GM12878 (cell line): ENCODE data around the gene TBC1D23. TPM values are rescaled to one million over a fixed set of nuclear protein-coding genes. Genes with fewer than 3 reads are reported as not detected.

Experiments used
- ATAC-seq: fragments of 200-7000 bp; cut with Tn5 transposase; 3 replicates; pipeline ENCODE4 v1.9.1; 2020; ENCODE audit warnings: mild to moderate bottlenecking, moderate library complexity
- BruUV-seq: library from RNA; stranded (reverse); fragments of 400-500 nt; replicated peaks from 2 replicates; lab custom pipeline; 2021; lab: Mats Ljungman, UMichigan
- CTCF ChIA-PET: fragments of 300-600 bp; sonication (Branson Sonifier 250); formaldehyde crosslinking; extraction: SDS; loops from one replicate; lab custom pipeline; 2021; ENCODE audit warnings: inconsistent platforms; lab: Yijun Ruan, JAX
- POLR2A ChIA-PET: fragments of 350-600 bp; formaldehyde crosslinking; extraction: SDS; loops from one replicate; lab custom pipeline; 2021; ENCODE audit warnings: inconsistent platforms; lab: Charles Lee
- RAD21 ChIA-PET: fragments of 300-600 bp; sonication (Branson Sonifier 250); formaldehyde crosslinking; loops from one replicate; lab custom pipeline; 2023; ENCODE audit warnings: antibody characterized with exemption; ENCODE audit not compliant: unreplicated experiment; lab: Charles Lee
- SMC1A ChIA-PET: fragments of 300-600 bp; sonication (Branson Sonifier 250); formaldehyde crosslinking; loops from one replicate; lab custom pipeline; 2023; ENCODE audit not compliant: unreplicated experiment, uncharacterized antibody; lab: Charles Lee
- DNase-seq: peaks from one replicate; pipeline ENCODE4 v3.0.0-alpha.2; 2011; ENCODE audit warnings: low read depth, low spot score
- FAIRE-seq: peaks from 3 replicates; lab custom pipeline; 2011; peaks lifted over from hg19 to GRCh38; lab: Jason Lieb, UNC
- H2AFZ ChIP-seq: 2 replicates; pipeline ENCODE4 v1.6.0; 2011; ENCODE audit warnings: low read depth, low read length, control low read depth; ENCODE audit not compliant: control insufficient read depth
- H3K27ac ChIP-seq: 2 replicates; pipeline ENCODE4 v1.5.1; 2011; ENCODE audit warnings: control low read depth; ENCODE audit not compliant: control insufficient read depth, insufficient read depth
- H3K27me3 ChIP-seq, 2 experiments: replicated peaks in 1 of 2; 2 replicates each; pipeline versions ENCODE4 v1.6.0 to v1.6.1; 2011; ENCODE audit warnings: low read length in 1 of 2; ENCODE audit not compliant: control insufficient read depth in 2 of 2, insufficient read depth in 2 of 2
- H3K36me3 ChIP-seq, 2 experiments: 2 replicates each; pipeline ENCODE4 v1.5.1; 2011; ENCODE audit warnings: low read length in 1 of 2; ENCODE audit not compliant: control insufficient read depth in 2 of 2, insufficient read depth in 2 of 2
- H3K4me1 ChIP-seq: 2 replicates; pipeline ENCODE4 v1.6.1; 2011; ENCODE audit warnings: mild to moderate bottlenecking, low read length, moderate library complexity, mixed read lengths; ENCODE audit not compliant: control insufficient read depth, insufficient read depth
- H3K4me2 ChIP-seq: 2 replicates; pipeline ENCODE4 v1.6.0; 2011; ENCODE audit warnings: control low read depth; ENCODE audit not compliant: control insufficient read depth, insufficient read depth
- H3K4me3 ChIP-seq: fragments of 200-600 bp; sonication (generic); 2 replicates; pipeline ENCODE4 v1.5.1; 2016
- H3K79me2 ChIP-seq: 2 replicates; pipeline ENCODE4 v1.6.0; 2011; ENCODE audit warnings: low read length; ENCODE audit not compliant: control insufficient read depth, insufficient read depth
- H3K9ac ChIP-seq: 2 replicates; pipeline ENCODE4 v1.8.0; 2011; ENCODE audit warnings: low read length, control low read depth, mixed read lengths; ENCODE audit not compliant: control insufficient read depth, insufficient read depth
- H3K9me3 ChIP-seq: replicated peaks from 3 replicates; pipeline ENCODE4 v1.5.1; 2011; ENCODE audit warnings: mild to moderate bottlenecking, low read length; ENCODE audit not compliant: control insufficient read depth, insufficient read depth
- H4K20me1 ChIP-seq: 2 replicates; pipeline ENCODE4 v1.6.0; 2011; ENCODE audit not compliant: control insufficient read depth, insufficient read depth
- MTA2 ChIP-seq: fragments of 450-650 bp; IDR thresholded peaks from 2 replicates; pipeline ENCODE4 v1.6.1; 2016; ENCODE audit warnings: low read depth, mild to moderate bottlenecking, moderate library complexity
- MXI1 ChIP-seq: fragments of 150-350 bp; IDR thresholded peaks from 2 replicates; pipeline ENCODE4 v1.6.1; 2011; ENCODE audit warnings: low read depth, mild to moderate bottlenecking, inconsistent platforms, low read length, improper control_type of control experiment
- NR2F1 ChIP-seq: fragments of 450-650 bp; conservative IDR thresholded peaks from 2 replicates; pipeline ENCODE4 v1.6.1; 2017; ENCODE audit warnings: mild to moderate bottlenecking
- NRF1 ChIP-seq: conservative IDR thresholded peaks from 2 replicates; pipeline ENCODE4 v1.6.1; 2011; ENCODE audit warnings: mild to moderate bottlenecking, low read depth, low read length, improper control_type of control experiment
- POU2F2 ChIP-seq: IDR thresholded peaks from 3 replicates; pipeline ENCODE4 v1.6.1; 2011; ENCODE audit warnings: low read depth, mild to moderate bottlenecking, low read length, borderline replicate concordance
- TBL1XR1 ChIP-seq: IDR thresholded peaks from 2 replicates; pipeline ENCODE4 v1.6.1; 2012; ENCODE audit warnings: low read depth, low read length, improper control_type of control experiment
- TCF12 ChIP-seq: IDR thresholded peaks from 2 replicates; pipeline ENCODE4 v1.6.1; 2011; ENCODE audit warnings: low read depth, mild to moderate bottlenecking, low read length
- in situ Hi-C: fragments of 300-500 bp; cut with MboI; formaldehyde crosslinking; loops from 9 replicates; pipeline ENCODE4 v1.14.3; 2018; ENCODE audit warnings: mixed read lengths
- intact Hi-C: fragments of 100-400 bp; cut with micrococcal nuclease; formaldehyde crosslinking; loops from one replicate; pipeline ENCODE4 v1.14.2; 2022; ENCODE audit not compliant: unreplicated experiment
- polyA plus RNA-seq, 11 experiments: library from polyadenylated mRNA; depleted of rRNA in 4 of 11; unstranded in 6 of 11; stranded (reverse) in 5 of 11; fragments of >200 nt; fragmentation: Nextera tagmentation in 4 of 11; fragmentation: Illumina TruSeq in 1 of 11; extraction: Ambion mirVana in 4 of 11; extraction: Trizol in 1 of 11; gene quantifications; 1 replicate in 1 of 11; 2 replicates in 10 of 11; pipeline versions ENCODE4 v1.2.1 to v1.2.3, GENCODE V29; 2011 to 2016; ENCODE audit warnings: inconsistent platforms in 2 of 11, missing spikeins in 2 of 11, low read depth in 1 of 11
- total RNA-seq, 4 experiments: library from RNA; depleted of rRNA in 3 of 4; stranded (reverse); fragments of >200 nt in 3 of 4; fragmentation: Illumina TruSeq in 1 of 4; extraction: Trizol in 1 of 4; gene quantifications; 2 replicates each; pipeline versions ENCODE4 v1.2.1 to v1.2.3, GENCODE V29; 2013 to 2021
- TF ChIP-seq, protein P1 (sequence below): fragments of 450-650 bp; IDR thresholded peaks from 2 replicates; pipeline ENCODE4 v1.6.1; 2017; ENCODE audit warnings: low read depth, mild to moderate bottlenecking, moderate library complexity
- TF ChIP-seq, protein P2 (sequence below): fragments of 450-650 bp; IDR thresholded peaks from 2 replicates; pipeline ENCODE4 v1.6.1; 2017; ENCODE audit warnings: mild to moderate bottlenecking
- TF ChIP-seq, protein P3 (sequence below): fragments of 150-350 bp; IDR thresholded peaks from 2 replicates; pipeline ENCODE4 v1.6.1; 2016; ENCODE audit warnings: low read depth, low read length
- TF ChIP-seq, protein P4 (sequence below): fragments of 150-350 bp; IDR thresholded peaks from 2 replicates; pipeline ENCODE4 v1.6.1; 2014; ENCODE audit warnings: mild to moderate bottlenecking, low read depth, low read length
- TF ChIP-seq, protein P5 (sequence below): IDR thresholded peaks from 2 replicates; pipeline ENCODE4 v1.6.1; 2012; ENCODE audit warnings: low read depth, low read length, improper control_type of control experiment

The TBC1D23 gene
- total and polyA plus RNA-seq, 10 of the 15 experiments (the other 5 are each of a cell fraction or from before 2014, with no cell fraction given), result 8.2 to 23.2 (median 16.6) TPM

DNA sequence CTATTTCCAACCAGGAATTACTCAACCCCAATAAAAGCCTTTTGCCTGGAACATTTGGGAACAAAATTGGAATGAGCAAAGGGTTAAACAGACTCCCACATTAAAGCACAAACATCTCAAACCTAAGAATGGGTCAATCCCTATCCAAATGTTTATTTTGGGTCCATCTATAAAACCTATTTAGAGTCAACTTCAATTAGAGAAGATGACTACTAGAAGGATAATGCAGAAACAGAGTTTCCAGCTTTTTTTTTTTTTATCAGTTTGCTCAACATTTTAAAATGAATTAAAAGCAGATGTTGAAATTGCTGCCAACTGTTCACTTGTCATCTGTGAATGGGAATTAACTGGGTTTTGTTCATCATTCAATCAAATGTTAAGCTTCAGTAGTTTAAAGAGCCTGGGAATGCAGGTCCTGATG, 4.1 kb upstream of the TBC1D23 start:
- no peak for DNase-seq
- RAD21 ChIA-PET, result interaction anchor here (0.9 to 3.6 kb wide), 5 partner anchors 188 to 434 kb away, joined by 4 to 62 read pairs (median 5); no protein-coding TSS in a partner anchor
- Histone ChIP-seq H3K4me2 (no peak overlapping the region), H2AFZ (no peak overlapping the region), H3K9ac (no peak overlapping the region), H3K27ac (no peak overlapping the region), H3K9me3 (no peaks in the 10 kb centered on the region), H3K79me2 (peaks cover 9% of the 10 kb centered on the region), H3K4me1 (no peaks in the 10 kb centered on the region), H3K36me3 (no peaks in the 10 kb centered on the region), H3K4me3 (no peak overlapping the region), H4K20me1 (no peaks in the 10 kb centered on the region), H3K27me3 (no peaks in the 10 kb centered on the region)
- intact Hi-C loops, result no loop called here
- in situ Hi-C loops, result no loop called here
- no TSS peak for BruUV-seq
- TF ChIP-seq, protein P1, sequence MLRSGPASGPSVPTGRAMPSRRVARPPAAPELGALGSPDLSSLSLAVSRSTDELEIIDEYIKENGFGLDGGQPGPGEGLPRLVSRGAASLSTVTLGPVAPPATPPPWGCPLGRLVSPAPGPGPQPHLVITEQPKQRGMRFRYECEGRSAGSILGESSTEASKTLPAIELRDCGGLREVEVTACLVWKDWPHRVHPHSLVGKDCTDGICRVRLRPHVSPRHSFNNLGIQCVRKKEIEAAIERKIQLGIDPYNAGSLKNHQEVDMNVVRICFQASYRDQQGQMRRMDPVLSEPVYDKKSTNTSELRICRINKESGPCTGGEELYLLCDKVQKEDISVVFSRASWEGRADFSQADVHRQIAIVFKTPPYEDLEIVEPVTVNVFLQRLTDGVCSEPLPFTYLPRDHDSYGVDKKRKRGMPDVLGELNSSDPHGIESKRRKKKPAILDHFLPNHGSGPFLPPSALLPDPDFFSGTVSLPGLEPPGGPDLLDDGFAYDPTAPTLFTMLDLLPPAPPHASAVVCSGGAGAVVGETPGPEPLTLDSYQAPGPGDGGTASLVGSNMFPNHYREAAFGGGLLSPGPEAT, result no peak
- no peak for TF ChIP-seq MXI1
- TF ChIP-seq POU2F2, result no peak
- TF ChIP-seq NR2F1, result no peak
- TF ChIP-seq MTA2, result no peak
- TF ChIP-seq, protein P2, sequence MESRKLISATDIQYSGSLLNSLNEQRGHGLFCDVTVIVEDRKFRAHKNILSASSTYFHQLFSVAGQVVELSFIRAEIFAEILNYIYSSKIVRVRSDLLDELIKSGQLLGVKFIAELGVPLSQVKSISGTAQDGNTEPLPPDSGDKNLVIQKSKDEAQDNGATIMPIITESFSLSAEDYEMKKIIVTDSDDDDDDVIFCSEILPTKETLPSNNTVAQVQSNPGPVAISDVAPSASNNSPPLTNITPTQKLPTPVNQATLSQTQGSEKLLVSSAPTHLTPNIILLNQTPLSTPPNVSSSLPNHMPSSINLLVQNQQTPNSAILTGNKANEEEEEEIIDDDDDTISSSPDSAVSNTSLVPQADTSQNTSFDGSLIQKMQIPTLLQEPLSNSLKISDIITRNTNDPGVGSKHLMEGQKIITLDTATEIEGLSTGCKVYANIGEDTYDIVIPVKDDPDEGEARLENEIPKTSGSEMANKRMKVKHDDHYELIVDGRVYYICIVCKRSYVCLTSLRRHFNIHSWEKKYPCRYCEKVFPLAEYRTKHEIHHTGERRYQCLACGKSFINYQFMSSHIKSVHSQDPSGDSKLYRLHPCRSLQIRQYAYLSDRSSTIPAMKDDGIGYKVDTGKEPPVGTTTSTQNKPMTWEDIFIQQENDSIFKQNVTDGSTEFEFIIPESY, result no peak
- TF ChIP-seq NRF1, result no peak
- no peak for TF ChIP-seq TCF12
- TF ChIP-seq, protein P3, sequence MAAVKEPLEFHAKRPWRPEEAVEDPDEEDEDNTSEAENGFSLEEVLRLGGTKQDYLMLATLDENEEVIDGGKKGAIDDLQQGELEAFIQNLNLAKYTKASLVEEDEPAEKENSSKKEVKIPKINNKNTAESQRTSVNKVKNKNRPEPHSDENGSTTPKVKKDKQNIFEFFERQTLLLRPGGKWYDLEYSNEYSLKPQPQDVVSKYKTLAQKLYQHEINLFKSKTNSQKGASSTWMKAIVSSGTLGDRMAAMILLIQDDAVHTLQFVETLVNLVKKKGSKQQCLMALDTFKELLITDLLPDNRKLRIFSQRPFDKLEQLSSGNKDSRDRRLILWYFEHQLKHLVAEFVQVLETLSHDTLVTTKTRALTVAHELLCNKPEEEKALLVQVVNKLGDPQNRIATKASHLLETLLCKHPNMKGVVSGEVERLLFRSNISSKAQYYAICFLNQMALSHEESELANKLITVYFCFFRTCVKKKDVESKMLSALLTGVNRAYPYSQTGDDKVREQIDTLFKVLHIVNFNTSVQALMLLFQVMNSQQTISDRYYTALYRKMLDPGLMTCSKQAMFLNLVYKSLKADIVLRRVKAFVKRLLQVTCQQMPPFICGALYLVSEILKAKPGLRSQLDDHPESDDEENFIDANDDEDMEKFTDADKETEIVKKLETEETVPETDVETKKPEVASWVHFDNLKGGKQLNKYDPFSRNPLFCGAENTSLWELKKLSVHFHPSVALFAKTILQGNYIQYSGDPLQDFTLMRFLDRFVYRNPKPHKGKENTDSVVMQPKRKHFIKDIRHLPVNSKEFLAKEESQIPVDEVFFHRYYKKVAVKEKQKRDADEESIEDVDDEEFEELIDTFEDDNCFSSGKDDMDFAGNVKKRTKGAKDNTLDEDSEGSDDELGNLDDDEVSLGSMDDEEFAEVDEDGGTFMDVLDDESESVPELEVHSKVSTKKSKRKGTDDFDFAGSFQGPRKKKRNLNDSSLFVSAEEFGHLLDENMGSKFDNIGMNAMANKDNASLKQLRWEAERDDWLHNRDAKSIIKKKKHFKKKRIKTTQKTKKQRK, result no peak
- TF ChIP-seq, protein P4, sequence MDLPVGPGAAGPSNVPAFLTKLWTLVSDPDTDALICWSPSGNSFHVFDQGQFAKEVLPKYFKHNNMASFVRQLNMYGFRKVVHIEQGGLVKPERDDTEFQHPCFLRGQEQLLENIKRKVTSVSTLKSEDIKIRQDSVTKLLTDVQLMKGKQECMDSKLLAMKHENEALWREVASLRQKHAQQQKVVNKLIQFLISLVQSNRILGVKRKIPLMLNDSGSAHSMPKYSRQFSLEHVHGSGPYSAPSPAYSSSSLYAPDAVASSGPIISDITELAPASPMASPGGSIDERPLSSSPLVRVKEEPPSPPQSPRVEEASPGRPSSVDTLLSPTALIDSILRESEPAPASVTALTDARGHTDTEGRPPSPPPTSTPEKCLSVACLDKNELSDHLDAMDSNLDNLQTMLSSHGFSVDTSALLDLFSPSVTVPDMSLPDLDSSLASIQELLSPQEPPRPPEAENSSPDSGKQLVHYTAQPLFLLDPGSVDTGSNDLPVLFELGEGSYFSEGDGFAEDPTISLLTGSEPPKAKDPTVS, result no peak
- TF ChIP-seq, protein P5, sequence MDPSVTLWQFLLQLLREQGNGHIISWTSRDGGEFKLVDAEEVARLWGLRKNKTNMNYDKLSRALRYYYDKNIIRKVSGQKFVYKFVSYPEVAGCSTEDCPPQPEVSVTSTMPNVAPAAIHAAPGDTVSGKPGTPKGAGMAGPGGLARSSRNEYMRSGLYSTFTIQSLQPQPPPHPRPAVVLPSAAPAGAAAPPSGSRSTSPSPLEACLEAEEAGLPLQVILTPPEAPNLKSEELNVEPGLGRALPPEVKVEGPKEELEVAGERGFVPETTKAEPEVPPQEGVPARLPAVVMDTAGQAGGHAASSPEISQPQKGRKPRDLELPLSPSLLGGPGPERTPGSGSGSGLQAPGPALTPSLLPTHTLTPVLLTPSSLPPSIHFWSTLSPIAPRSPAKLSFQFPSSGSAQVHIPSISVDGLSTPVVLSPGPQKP, result no peak
- TF ChIP-seq TBL1XR1, result no peak
- ATAC-seq, result no peak
- POLR2A ChIA-PET, result interaction anchor here (0.6 to 1.5 kb wide), 3 partner anchors 188 to 462 kb away, joined by 3 to 5 read pairs (median 3); no protein-coding TSS in a partner anchor
- CTCF ChIA-PET, result interaction anchor here (0.5 to 5.1 kb wide), 10 partner anchors 177 to 457 kb away, joined by 3 to 112 read pairs (median 4); no protein-coding TSS in a partner anchor
- SMC1A ChIA-PET, result interaction anchor here (1.1 to 4.2 kb wide), 7 partner anchors 18 to 424 kb away, joined by 4 to 47 read pairs (median 8); no protein-coding TSS in a partner anchor
- FAIRE-seq, result no peak
